BLaER1 (cell line): ENCODE data around the gene KRT23.

Source experiments
- H3K27ac ChIP-seq: shearing (Covaris generic); formaldehyde crosslinking; 2 replicates; pipeline ENCODE4 v1.8.1; 2022
- H3K27me3 ChIP-seq: shearing (Covaris generic); formaldehyde crosslinking; 2 replicates; pipeline ENCODE4 v1.8.1; 2022
- H3K36me3 ChIP-seq: shearing (Covaris generic); formaldehyde crosslinking; 2 replicates; pipeline ENCODE4 v1.8.1; 2022
- H3K4me1 ChIP-seq: shearing (Covaris generic); formaldehyde crosslinking; 2 replicates; pipeline ENCODE4 v1.8.1; 2022
- H3K4me2 ChIP-seq: shearing (Covaris generic); formaldehyde crosslinking; 2 replicates; pipeline ENCODE4 v1.8.1; 2022
- H3K4me3 ChIP-seq: shearing (Covaris generic); formaldehyde crosslinking; 2 replicates; pipeline ENCODE4 v1.8.1; 2022
- H3K9ac ChIP-seq: shearing (Covaris generic); formaldehyde crosslinking; 2 replicates; pipeline ENCODE4 v1.8.1; 2022
- H3K9me3 ChIP-seq: shearing (Covaris generic); formaldehyde crosslinking; 2 replicates; pipeline ENCODE4 v1.8.1; 2022
- H4K20me1 ChIP-seq: shearing (Covaris generic); formaldehyde crosslinking; 2 replicates; pipeline ENCODE4 v1.8.1; 2022
- Cebpa-rat ChIP-seq: shearing (Covaris generic); IDR thresholded peaks from 2 replicates; pipeline ENCODE4 v1.8.1; 2022

Gene KRT23

GRCh38 chr17:40914075-40914855 lies 23.2 kb downstream of the KRT23 start:
- TF ChIP-seq Cebpa-rat: no peak
- Histone ChIP-seq H3K9me3 (no peaks in the 10 kb centered on the region), H3K9ac (no peak overlapping the region), H3K4me3 (no peak overlapping the region), H3K27ac (no peak overlapping the region), H3K4me2 (no peak overlapping the region), H3K4me1 (no peaks in the 10 kb centered on the region), H3K36me3 (no peaks in the 10 kb centered on the region), H4K20me1 (no peaks in the 10 kb centered on the region), H3K27me3 (no peaks in the 10 kb centered on the region)

- Histone ChIP-seq H3K27ac (no peak overlapping the region), H3K27me3 (no peaks in the 10 kb centered on the region), H4K20me1 (no peaks in the 10 kb centered on the region), H3K4me1 (no peaks in the 10 kb centered on the region), H3K36me3 (no peaks in the 10 kb centered on the region), H3K4me3 (no peak overlapping the region), H3K9ac (no peak overlapping the region), H3K4me2 (no peak overlapping the region), H3K9me3 (no peaks in the 10 kb centered on the region)
- no peak for TF ChIP-seq Cebpa-rat
Observed at GRCh38 chr17:40912486-40913210, 24.8 kb downstream of the KRT23 start.

GRCh38 chr17:40910441-40910841 lies 27.0 kb downstream of the KRT23 start:
- Histone ChIP-seq H3K9me3 (no peaks in the 10 kb centered on the region), H4K20me1 (no peaks in the 10 kb centered on the region), H3K27me3 (no peaks in the 10 kb centered on the region), H3K36me3 (no peaks in the 10 kb centered on the region), H3K9ac (no peak overlapping the region), H3K4me2 (no peak overlapping the region), H3K4me1 (no peaks in the 10 kb centered on the region), H3K27ac (no peak overlapping the region), H3K4me3 (no peak overlapping the region)
- TF ChIP-seq Cebpa-rat: no peak

- H3K27ac ChIP-seq: no peak overlapping the region
- H3K4me1 ChIP-seq: no peaks in the 10 kb centered on the region
- H3K4me3 ChIP-seq: no peak overlapping the region
- no peak overlapping the region for H3K4me2 ChIP-seq
- H3K36me3 ChIP-seq: no peaks in the 10 kb centered on the region
- TF ChIP-seq Cebpa-rat: no peak
- H3K9me3 ChIP-seq: no peaks in the 10 kb centered on the region
- no peaks in the 10 kb centered on the region for H4K20me1 ChIP-seq
- no peaks in the 10 kb centered on the region for H3K27me3 ChIP-seq
- H3K9ac ChIP-seq: no peak overlapping the region
Observed at GRCh38 chr17:40909755-40910154, 27.7 kb downstream of the KRT23 start.

GRCh38 chr17:40909351-40909750 lies 28.1 kb downstream of the KRT23 start:
- Histone ChIP-seq H3K9ac (no peak overlapping the region), H3K4me3 (no peak overlapping the region), H3K4me1 (no peaks in the 10 kb centered on the region), H4K20me1 (no peaks in the 10 kb centered on the region), H3K27ac (no peak overlapping the region), H3K9me3 (no peaks in the 10 kb centered on the region), H3K36me3 (no peaks in the 10 kb centered on the region), H3K4me2 (no peak overlapping the region), H3K27me3 (no peaks in the 10 kb centered on the region)
- TF ChIP-seq Cebpa-rat: no peak

GRCh38 chr17:40906613-40907012 lies 30.8 kb downstream of the KRT23 start:
- Histone ChIP-seq H3K4me2 (no peak overlapping the region), H3K4me1 (no peaks in the 10 kb centered on the region)

GRCh38 chr17:40905370-40905769 lies 32.1 kb downstream of the KRT23 start:
- no peak for TF ChIP-seq Cebpa-rat
- Histone ChIP-seq H4K20me1 (no peaks in the 10 kb centered on the region), H3K36me3 (no peaks in the 10 kb centered on the region), H3K27ac (no peak overlapping the region), H3K9me3 (no peaks in the 10 kb centered on the region), H3K4me2 (no peak overlapping the region), H3K9ac (no peak overlapping the region), H3K4me3 (no peak overlapping the region), H3K27me3 (no peaks in the 10 kb centered on the region), H3K4me1 (no peaks in the 10 kb centered on the region)

More at GRCh38 chr17:40906613-40907012, 30.8 kb downstream of the KRT23 start:
- Histone ChIP-seq H3K9me3 (no peaks in the 10 kb centered on the region), H3K4me3 (no peak overlapping the region), H3K36me3 (no peaks in the 10 kb centered on the region), H3K27ac (no peak overlapping the region), H3K27me3 (no peaks in the 10 kb centered on the region), H4K20me1 (no peaks in the 10 kb centered on the region), H3K9ac (no peak overlapping the region)
- TF ChIP-seq Cebpa-rat: no peak

- Histone ChIP-seq H4K20me1 (no peaks in the 10 kb centered on the region), H3K9ac (no peak overlapping the region), H3K27me3 (no peaks in the 10 kb centered on the region), H3K27ac (no peak overlapping the region), H3K36me3 (no peaks in the 10 kb centered on the region), H3K4me2 (no peak overlapping the region), H3K4me3 (no peak overlapping the region), H3K4me1 (no peaks in the 10 kb centered on the region), H3K9me3 (no peaks in the 10 kb centered on the region)
- TF ChIP-seq Cebpa-rat: no peak
Observed at GRCh38 chr17:40903129-40903847, 34.2 kb downstream of the KRT23 start.

GRCh38 chr17:40902498-40902897 lies 34.9 kb downstream of the KRT23 start:
- H3K36me3 ChIP-seq: no peaks in the 10 kb centered on the region
- H3K27me3 ChIP-seq: no peaks in the 10 kb centered on the region
- H3K4me3 ChIP-seq: no peak overlapping the region
- H4K20me1 ChIP-seq: no peaks in the 10 kb centered on the region
- H3K9ac ChIP-seq: no peak overlapping the region
- no peaks in the 10 kb centered on the region for H3K4me1 ChIP-seq
- H3K27ac ChIP-seq: no peak overlapping the region
- H3K4me2 ChIP-seq: no peak overlapping the region
- no peaks in the 10 kb centered on the region for H3K9me3 ChIP-seq
- no peak for TF ChIP-seq Cebpa-rat

GRCh38 chr17:40901981-40902474 lies 35.4 kb downstream of the KRT23 start:
- no peaks in the 10 kb centered on the region for H3K36me3 ChIP-seq
- TF ChIP-seq Cebpa-rat: no peak
- H3K27ac ChIP-seq: no peak overlapping the region
- H3K4me2 ChIP-seq: no peak overlapping the region
- H4K20me1 ChIP-seq: no peaks in the 10 kb centered on the region
- no peak overlapping the region for H3K9ac ChIP-seq
- no peak overlapping the region for H3K4me3 ChIP-seq
- no peaks in the 10 kb centered on the region for H3K9me3 ChIP-seq
- H3K27me3 ChIP-seq: no peaks in the 10 kb centered on the region
- no peaks in the 10 kb centered on the region for H3K4me1 ChIP-seq
